SK-N-SH (cell line): ENCODE data around the gene MST1R. TPM values are rescaled to one million over a fixed set of nuclear protein-coding genes. Genes with fewer than 3 reads are reported as not detected.
A peak's percentile ranks its signal among the peaks of the same experiment; 100 is the strongest.

ENCODE experiments used
- CTCF ChIA-PET: fragments of 300-600, 350-600 bp; formaldehyde crosslinking; extraction: SDS; loops from one replicate; lab custom pipeline; 2021; lab: Yijun Ruan, JAX
- POLR2A ChIA-PET: fragments of 350-600 bp; sonication (Branson Sonifier 250); formaldehyde crosslinking; extraction: SDS; loops from one replicate; lab custom pipeline; 2020; ENCODE audit warnings: antibody characterized with exemption, inconsistent platforms; lab: Yijun Ruan, JAX
- DNase-seq: peaks from one replicate; pipeline ENCODE4 v3.0.0; 2012
- H2AFZ ChIP-seq: fragments of 200-600 bp; sonication (generic); 2 replicates; pipeline ENCODE4 v1.8.1; 2016; ENCODE audit warnings: antibody characterized with exemption, mild to moderate bottlenecking, low read depth
- H3F3A ChIP-seq: fragments of 200-600 bp; sonication (generic); replicated peaks from 2 replicates; pipeline ENCODE3; 2016; ENCODE audit warnings: antibody characterized with exemption, mild to moderate bottlenecking; ENCODE audit not compliant: insufficient read depth
- H3K27ac ChIP-seq, 2 experiments: fragments of 200-500 bp in 1 of 2; fragments of 200-600 bp in 1 of 2; sonication (Bioruptor generic) in 1 of 2; sonication (generic), shearing (Covaris generic) in 1 of 2; 2 replicates each; pipeline versions ENCODE4 v1.5.1 to v1.6.1; 2014 to 2016; ENCODE audit warnings: low read depth in 2 of 2, inconsistent platforms in 1 of 2, low read length in 1 of 2, mild to moderate bottlenecking in 1 of 2, mixed read lengths in 1 of 2
- H3K27me3 ChIP-seq: fragments of 200-600 bp; sonication (generic), shearing (Covaris generic); 2 replicates; pipeline ENCODE4 v1.6.1; 2016; ENCODE audit warnings: mixed run types; ENCODE audit not compliant: insufficient read depth
- H3K36me3 ChIP-seq, 2 experiments: fragments of 200-500 bp in 1 of 2; fragments of 200-600 bp in 1 of 2; sonication (Bioruptor generic) in 1 of 2; sonication (generic) in 1 of 2; replicated peaks in 1 of 2; 2 replicates each; pipeline versions ENCODE3 to v1.5.1; 2014 to 2016; ENCODE audit warnings: low read length in 1 of 2, mild to moderate bottlenecking in 1 of 2; ENCODE audit not compliant: insufficient read depth in 2 of 2, control insufficient read depth in 1 of 2
- H3K4me1 ChIP-seq, 2 experiments: fragments of 200-500 bp in 1 of 2; fragments of 200-600 bp in 1 of 2; sonication (Bioruptor generic) in 1 of 2; sonication (generic), shearing (Covaris generic) in 1 of 2; 2 replicates each; pipeline versions ENCODE4 v1.5.1 to v1.6.1; 2014 to 2016; ENCODE audit warnings: low read depth in 1 of 2, low read length in 1 of 2, mixed run types in 1 of 2; ENCODE audit not compliant: insufficient read depth in 2 of 2, control insufficient read depth in 1 of 2
- H3K4me2 ChIP-seq: fragments of 200-600 bp; sonication (generic), shearing (Covaris generic); 2 replicates; pipeline ENCODE4 v1.6.1; 2017; ENCODE audit warnings: mixed run types
- H3K4me3 ChIP-seq, 2 experiments: fragments of 200-500 bp in 1 of 2; fragments of 200-600 bp in 1 of 2; sonication (Bioruptor generic) in 1 of 2; sonication (generic), shearing (Covaris generic) in 1 of 2; 2 replicates each; pipeline versions ENCODE4 v1.5.1 to v1.8.1; 2014 to 2016; ENCODE audit warnings: low read depth in 2 of 2, inconsistent platforms in 1 of 2, low read length in 1 of 2, mild to moderate bottlenecking in 1 of 2, mixed read lengths in 1 of 2, moderate library complexity in 1 of 2
- H3K79me2 ChIP-seq: fragments of 200-600 bp; sonication (generic); 2 replicates; pipeline ENCODE4 v1.8.1; 2017; ENCODE audit warnings: mild to moderate bottlenecking; ENCODE audit not compliant: insufficient read depth
- H3K9ac ChIP-seq: fragments of 200-600 bp; sonication (generic); 2 replicates; pipeline ENCODE4 v1.6.1; 2017; ENCODE audit warnings: mixed run types
- H3K9me2 ChIP-seq: fragments of 200-600 bp; sonication (generic); 2 replicates; pipeline ENCODE4 v1.6.1; 2017; ENCODE audit warnings: mixed run types
- H3K9me3 ChIP-seq: fragments of 200-600 bp; sonication (generic); 2 replicates; pipeline ENCODE4 v1.6.1; 2017; ENCODE audit warnings: mixed run types, mild to moderate bottlenecking, moderate library complexity
- H4K20me1 ChIP-seq: fragments of 200-600 bp; sonication (generic); 2 replicates; pipeline ENCODE4 v1.6.1; 2017; ENCODE audit warnings: mild to moderate bottlenecking, mixed run types; ENCODE audit not compliant: insufficient read depth
- EP300 ChIP-seq, 2 experiments: IDR thresholded peaks; 2 replicates each; pipeline versions ENCODE4 v1.4.0 to v1.6.1; 2012; ENCODE audit warnings: borderline replicate concordance in 1 of 2, low read depth in 1 of 2, low read length in 1 of 2
- FOSL2 ChIP-seq: IDR thresholded peaks from 2 replicates; pipeline ENCODE4 v1.4.0; 2012; ENCODE audit warnings: low read depth, mild to moderate bottlenecking, moderate library complexity, borderline replicate concordance
- FOXM1 ChIP-seq: IDR thresholded peaks from 2 replicates; pipeline ENCODE4 v1.4.0; 2012; ENCODE audit warnings: low read depth, mild to moderate bottlenecking
- GATA2 ChIP-seq: sonication (generic); formaldehyde crosslinking; IDR thresholded peaks from 2 replicates; pipeline ENCODE4 v1.5.0; 2020; ENCODE audit warnings: mild to moderate bottlenecking, missing genetic modification reagents
- NRF1 ChIP-seq: IDR thresholded peaks from 2 replicates; pipeline ENCODE4 v1.6.1; 2012; ENCODE audit warnings: low read depth, mild to moderate bottlenecking, low read length
- RCOR1 ChIP-seq: fragments of 150-350 bp; IDR thresholded peaks from 2 replicates; pipeline ENCODE4 v1.6.1; 2017; ENCODE audit warnings: antibody characterized with exemption, low read length
- RXRA ChIP-seq: IDR thresholded peaks from 2 replicates; pipeline ENCODE4 v1.4.0; 2012; ENCODE audit warnings: low read depth, mild to moderate bottlenecking, borderline replicate concordance
- TAF1 ChIP-seq: IDR thresholded peaks from 2 replicates; pipeline ENCODE4 v1.6.1; 2012; ENCODE audit warnings: low read depth, mild to moderate bottlenecking, low read length, moderate library complexity, borderline replicate concordance
- TEAD4 ChIP-seq: IDR thresholded peaks from 2 replicates; pipeline ENCODE4 v1.4.0; 2012; ENCODE audit warnings: mild to moderate bottlenecking, borderline replicate concordance; ENCODE audit not compliant: insufficient read depth
- YY1 ChIP-seq: IDR thresholded peaks from 2 replicates; pipeline ENCODE4 v1.4.0; 2012; ENCODE audit warnings: low read depth, mild to moderate bottlenecking
- WGBS: methylation state at CpG from one replicate; pipeline ENCODE4 v1.1.6; 2017; ENCODE audit warnings: low lambda C conversion rate; 5-methylcytosine and 5-hydroxymethylcytosine counted together
- polyA plus RNA-seq, 3 experiments: library from polyadenylated mRNA; depleted of rRNA; stranded (reverse); fragments of >200 nt; gene quantifications; 2 replicates each; pipeline ENCODE4 v1.2.3, GENCODE V29; 2012
- TF ChIP-seq, protein P1 (sequence below): IDR thresholded peaks from 2 replicates; pipeline ENCODE4 v1.6.1; 2012; ENCODE audit warnings: mild to moderate bottlenecking, low read depth, low read length, moderate library complexity
- TF ChIP-seq, protein P2 (sequence below): fragments of 150-350 bp; IDR thresholded peaks from 2 replicates; pipeline ENCODE4 v1.6.1; 2016; ENCODE audit warnings: mild to moderate bottlenecking, low read depth, low read length
- TF ChIP-seq, protein P3 (sequence below): IDR thresholded peaks from 2 replicates; pipeline ENCODE4 v1.4.0; 2012; ENCODE audit warnings: low read depth, borderline replicate concordance
- TF ChIP-seq, protein P4 (sequence below): IDR thresholded peaks from 2 replicates; pipeline ENCODE4 v1.4.0; 2012; ENCODE audit warnings: low read depth

Gene MST1R
- polyA plus RNA-seq, 1 of the 3 experiments (the other 2 are of a cell fraction) = 0.23 TPM

DNA sequence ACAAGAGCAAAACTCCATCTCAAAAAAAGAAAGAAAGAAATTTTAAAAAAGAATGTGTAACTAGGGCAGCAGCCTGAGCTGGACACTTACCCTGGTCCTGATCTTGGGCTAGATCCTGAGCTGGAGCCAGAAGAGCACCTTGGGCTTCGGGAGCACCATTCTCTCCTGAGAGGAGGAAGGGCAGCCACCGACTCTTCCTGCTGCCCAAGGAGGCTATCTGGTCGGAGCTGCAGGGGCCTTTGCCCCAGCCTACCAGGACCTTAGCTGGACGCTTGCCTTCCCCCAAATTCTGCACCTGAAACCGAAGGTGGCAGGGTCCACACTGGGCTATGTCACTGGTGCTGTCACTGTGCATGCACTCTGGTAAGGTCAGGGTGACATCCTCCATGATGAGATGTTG lies 27.1 kb downstream of the MST1R start (continued):
- TF ChIP-seq GATA2 (CRISPR knock-in tag) = no peak
- no peak for TF ChIP-seq TAF1
- no peak for TF ChIP-seq NRF1
- no peak for TF ChIP-seq EP300 (IDR thresholded peaks at IDR 0.05; ENCODE audit: borderline replicate concordance in 1 of 2, low read depth in 1 of 2, low read length in 1 of 2)
- no peak for TF ChIP-seq TEAD4
- TF ChIP-seq, protein P1, sequence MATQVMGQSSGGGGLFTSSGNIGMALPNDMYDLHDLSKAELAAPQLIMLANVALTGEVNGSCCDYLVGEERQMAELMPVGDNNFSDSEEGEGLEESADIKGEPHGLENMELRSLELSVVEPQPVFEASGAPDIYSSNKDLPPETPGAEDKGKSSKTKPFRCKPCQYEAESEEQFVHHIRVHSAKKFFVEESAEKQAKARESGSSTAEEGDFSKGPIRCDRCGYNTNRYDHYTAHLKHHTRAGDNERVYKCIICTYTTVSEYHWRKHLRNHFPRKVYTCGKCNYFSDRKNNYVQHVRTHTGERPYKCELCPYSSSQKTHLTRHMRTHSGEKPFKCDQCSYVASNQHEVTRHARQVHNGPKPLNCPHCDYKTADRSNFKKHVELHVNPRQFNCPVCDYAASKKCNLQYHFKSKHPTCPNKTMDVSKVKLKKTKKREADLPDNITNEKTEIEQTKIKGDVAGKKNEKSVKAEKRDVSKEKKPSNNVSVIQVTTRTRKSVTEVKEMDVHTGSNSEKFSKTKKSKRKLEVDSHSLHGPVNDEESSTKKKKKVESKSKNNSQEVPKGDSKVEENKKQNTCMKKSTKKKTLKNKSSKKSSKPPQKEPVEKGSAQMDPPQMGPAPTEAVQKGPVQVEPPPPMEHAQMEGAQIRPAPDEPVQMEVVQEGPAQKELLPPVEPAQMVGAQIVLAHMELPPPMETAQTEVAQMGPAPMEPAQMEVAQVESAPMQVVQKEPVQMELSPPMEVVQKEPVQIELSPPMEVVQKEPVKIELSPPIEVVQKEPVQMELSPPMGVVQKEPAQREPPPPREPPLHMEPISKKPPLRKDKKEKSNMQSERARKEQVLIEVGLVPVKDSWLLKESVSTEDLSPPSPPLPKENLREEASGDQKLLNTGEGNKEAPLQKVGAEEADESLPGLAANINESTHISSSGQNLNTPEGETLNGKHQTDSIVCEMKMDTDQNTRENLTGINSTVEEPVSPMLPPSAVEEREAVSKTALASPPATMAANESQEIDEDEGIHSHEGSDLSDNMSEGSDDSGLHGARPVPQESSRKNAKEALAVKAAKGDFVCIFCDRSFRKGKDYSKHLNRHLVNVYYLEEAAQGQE = no peak

DNA sequence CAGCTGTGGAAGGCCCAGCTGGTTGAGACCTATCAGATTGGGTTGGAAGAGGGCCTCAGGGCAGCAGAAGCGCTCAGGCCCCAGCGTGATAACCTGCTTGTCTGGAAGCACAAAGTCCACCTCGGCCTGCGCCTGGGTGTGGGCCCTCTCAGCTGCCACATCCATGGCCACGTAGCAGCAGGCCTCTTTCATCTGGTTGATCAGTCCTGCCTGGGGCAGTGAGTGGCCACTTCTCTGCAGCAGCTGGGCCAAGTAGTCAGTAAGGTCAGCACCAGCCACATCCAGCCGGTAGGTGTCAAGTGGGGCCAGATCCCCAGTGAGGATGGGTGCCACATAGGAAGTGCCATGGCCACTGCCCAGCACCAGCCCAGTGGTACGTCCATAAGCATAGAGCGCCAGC lies 30.1 kb downstream of the MST1R start:
- H4K20me1 ChIP-seq = no peaks in the 10 kb centered on the region
- H3K79me2 ChIP-seq = no peaks in the 10 kb centered on the region
- H3K27ac ChIP-seq = peak overlapping the region in 1 of 2 experiments; percentile 69; a peak in 1 of 4 replicates
- no CpG with 5 or more reads among the region's 8 CpGs for WGBS
- no peaks in the 10 kb centered on the region for H3K9me3 ChIP-seq
- no peaks in the 10 kb centered on the region for H3K9me2 ChIP-seq
- peak; percentile 56 for DNase-seq
- H3K4me3 ChIP-seq = no peak overlapping the region
- CTCF ChIA-PET = interaction anchor here (0.8 to 6.1 kb wide), 4 partner anchors 9 to 102 kb away, joined by 3 to 42 read pairs (median 4); no protein-coding TSS in a partner anchor
- H3F3A ChIP-seq = no peaks in the 10 kb centered on the region
- H3K9ac ChIP-seq = no peak overlapping the region
- H2AFZ ChIP-seq = no peak overlapping the region
- peaks cover 24% of the 10 kb centered on the region for H3K27me3 ChIP-seq
- no peaks in the 10 kb centered on the region for H3K36me3 ChIP-seq
- TF ChIP-seq, protein P2, sequence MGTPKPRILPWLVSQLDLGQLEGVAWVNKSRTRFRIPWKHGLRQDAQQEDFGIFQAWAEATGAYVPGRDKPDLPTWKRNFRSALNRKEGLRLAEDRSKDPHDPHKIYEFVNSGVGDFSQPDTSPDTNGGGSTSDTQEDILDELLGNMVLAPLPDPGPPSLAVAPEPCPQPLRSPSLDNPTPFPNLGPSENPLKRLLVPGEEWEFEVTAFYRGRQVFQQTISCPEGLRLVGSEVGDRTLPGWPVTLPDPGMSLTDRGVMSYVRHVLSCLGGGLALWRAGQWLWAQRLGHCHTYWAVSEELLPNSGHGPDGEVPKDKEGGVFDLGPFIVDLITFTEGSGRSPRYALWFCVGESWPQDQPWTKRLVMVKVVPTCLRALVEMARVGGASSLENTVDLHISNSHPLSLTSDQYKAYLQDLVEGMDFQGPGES = no peak
- TF ChIP-seq RXRA = no peak
- TF ChIP-seq, protein P3, sequence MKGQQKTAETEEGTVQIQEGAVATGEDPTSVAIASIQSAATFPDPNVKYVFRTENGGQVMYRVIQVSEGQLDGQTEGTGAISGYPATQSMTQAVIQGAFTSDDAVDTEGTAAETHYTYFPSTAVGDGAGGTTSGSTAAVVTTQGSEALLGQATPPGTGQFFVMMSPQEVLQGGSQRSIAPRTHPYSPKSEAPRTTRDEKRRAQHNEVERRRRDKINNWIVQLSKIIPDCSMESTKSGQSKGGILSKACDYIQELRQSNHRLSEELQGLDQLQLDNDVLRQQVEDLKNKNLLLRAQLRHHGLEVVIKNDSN = no peak
- no peak for TF ChIP-seq NRF1
- TF ChIP-seq FOSL2 = no peak
- no peak for TF ChIP-seq RCOR1
- no peak for TF ChIP-seq FOXM1
- TF ChIP-seq, protein P4, sequence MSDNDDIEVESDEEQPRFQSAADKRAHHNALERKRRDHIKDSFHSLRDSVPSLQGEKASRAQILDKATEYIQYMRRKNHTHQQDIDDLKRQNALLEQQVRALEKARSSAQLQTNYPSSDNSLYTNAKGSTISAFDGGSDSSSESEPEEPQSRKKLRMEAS = no peak
- no peak for TF ChIP-seq YY1
- TF ChIP-seq, protein P1 = no peak
- TF ChIP-seq EP300 (IDR thresholded peaks at IDR 0.05; ENCODE audit: borderline replicate concordance in 1 of 2, low read depth in 1 of 2, low read length in 1 of 2) = 0 out of 4 replicates have a peak, but pooled peaks of 1 of the 2 experiments have one; percentile 21
- peak; percentile 38; the same call in 1 of the 2 replicates for TF ChIP-seq GATA2 (CRISPR knock-in tag)
- peaks cover 0 to 41% of the 10 kb centered on the region in 2 experiments; a peak in 1 of 4 replicates for H3K4me1 ChIP-seq
- H3K4me2 ChIP-seq = no peak overlapping the region
- POLR2A ChIA-PET = interaction anchor here (0.7 kb wide), 1 partner anchor 17 kb away, joined by 3 read pairs; no protein-coding TSS in a partner anchor
